OCI-LY7 (cell line): ENCODE measurements around the gene PFN1. TPM values are rescaled to one million over a fixed set of nuclear protein-coding genes. Genes with fewer than 3 reads are reported as not detected.

Source experiments
- BruUV-seq: library from RNA; stranded (reverse); fragments of 400-500 nt; replicated peaks from 2 replicates; lab custom pipeline; 2021; lab: Mats Ljungman, UMichigan
- CTCF ChIA-PET: fragments of 300-600 bp; sonication (Branson Sonifier 250); formaldehyde crosslinking; loops from one replicate; lab custom pipeline; 2022; ENCODE audit warnings: antibody characterized with exemption; ENCODE audit not compliant: unreplicated experiment; lab: Charles Lee
- POLR2A ChIA-PET: fragments of 300-600 bp; sonication (Branson Sonifier 250); formaldehyde crosslinking; loops from one replicate; lab custom pipeline; 2022; ENCODE audit warnings: antibody characterized with exemption; lab: Charles Lee
- DNase-seq: peaks from one replicate; pipeline ENCODE4 v3.0.0-alpha.2; 2015; ENCODE audit warnings: low spot score
- H2AFZ ChIP-seq: fragments of 200-600 bp; sonication (generic), shearing (Covaris generic); 2 replicates; pipeline ENCODE4 v1.6.1; 2014; ENCODE audit warnings: mild to moderate bottlenecking, antibody characterized with exemption, low read length, moderate library complexity
- H3K27ac ChIP-seq: fragments of 200-600 bp; sonication (generic); 2 replicates; pipeline ENCODE4 v1.5.1; 2014; ENCODE audit warnings: mixed run types, low read depth, mild to moderate bottlenecking, moderate library complexity, low read length, inconsistent platforms; ENCODE audit not compliant: poor library complexity, severe bottlenecking
- H3K36me3 ChIP-seq: fragments of 200-600 bp; sonication (generic); 2 replicates; pipeline ENCODE4 v1.6.1; 2014; ENCODE audit warnings: mild to moderate bottlenecking, antibody characterized with exemption, low read length, moderate library complexity, mixed read lengths; ENCODE audit not compliant: insufficient read depth
- H3K4me1 ChIP-seq: fragments of 200-600 bp; sonication (generic); 2 replicates; pipeline ENCODE4 v1.5.1; 2014; ENCODE audit warnings: mild to moderate bottlenecking, low read length; ENCODE audit not compliant: insufficient read depth, poor library complexity, severe bottlenecking
- H3K4me2 ChIP-seq: fragments of 200-600 bp; sonication (generic); 2 replicates; pipeline ENCODE4 v1.6.1; 2014; ENCODE audit warnings: mild to moderate bottlenecking, low read length
- H3K4me3 ChIP-seq: fragments of 200-600 bp; sonication (generic); 2 replicates; pipeline ENCODE4 v1.5.1; 2014; ENCODE audit warnings: mild to moderate bottlenecking, low read depth, low read length; ENCODE audit not compliant: poor library complexity, severe bottlenecking
- H3K79me2 ChIP-seq: fragments of 200-600 bp; sonication (generic); 2 replicates; pipeline ENCODE4 v1.6.1; 2016; ENCODE audit warnings: low read depth, mild to moderate bottlenecking, low read length, moderate library complexity, mixed read lengths; ENCODE audit not compliant: insufficient read depth
- H3K9me2 ChIP-seq: fragments of 200-600 bp; sonication (generic); 2 replicates; pipeline ENCODE4 v1.6.1; 2016; ENCODE audit warnings: mild to moderate bottlenecking, low read length, mixed read lengths; ENCODE audit not compliant: insufficient read depth
- H3K9me3 ChIP-seq: fragments of 200-600 bp; sonication (generic); 2 replicates; pipeline ENCODE4 v1.6.1; 2014; ENCODE audit warnings: mild to moderate bottlenecking, mixed run types, low read length, mixed read lengths
- H4K20me1 ChIP-seq: fragments of 200-600 bp; sonication (generic); 2 replicates; pipeline ENCODE4 v1.6.1; 2014; ENCODE audit warnings: mild to moderate bottlenecking, antibody characterized with exemption, low read length, moderate library complexity, mixed read lengths; ENCODE audit not compliant: insufficient read depth
- CTCF ChIP-seq: fragments of 200-600 bp; sonication (generic); conservative IDR thresholded peaks from 2 replicates; pipeline ENCODE4 v1.5.1; 2014; ENCODE audit warnings: mild to moderate bottlenecking, antibody characterized with exemption, low read length, moderate library complexity, mixed read lengths
- EZH2phosphoT487 ChIP-seq: fragments of 200-600 bp; sonication (generic); IDR thresholded peaks from 2 replicates; pipeline ENCODE4 v1.6.1; 2018; ENCODE audit warnings: low read depth, borderline replicate concordance, mild to moderate bottlenecking, mixed run types, antibody characterized with exemption, low read length, moderate library complexity, mixed read lengths
- intact Hi-C: fragments of 100-400 bp; cut with micrococcal nuclease; formaldehyde crosslinking; loops from one replicate; pipeline ENCODE4 v1.10.0; 2022; ENCODE audit not compliant: unreplicated experiment
- total RNA-seq, 2 experiments: library from RNA; depleted of rRNA in 1 of 2; stranded (reverse); fragments of >200 nt in 1 of 2; shearing (Covaris generic) in 1 of 2; gene quantifications; 2 replicates each; pipeline ENCODE4 v1.2.3, GENCODE V29; 2014 to 2022

The PFN1 gene
- total RNA-seq, 2 experiments from 2014 or later: 1,053 TPM

DNA sequence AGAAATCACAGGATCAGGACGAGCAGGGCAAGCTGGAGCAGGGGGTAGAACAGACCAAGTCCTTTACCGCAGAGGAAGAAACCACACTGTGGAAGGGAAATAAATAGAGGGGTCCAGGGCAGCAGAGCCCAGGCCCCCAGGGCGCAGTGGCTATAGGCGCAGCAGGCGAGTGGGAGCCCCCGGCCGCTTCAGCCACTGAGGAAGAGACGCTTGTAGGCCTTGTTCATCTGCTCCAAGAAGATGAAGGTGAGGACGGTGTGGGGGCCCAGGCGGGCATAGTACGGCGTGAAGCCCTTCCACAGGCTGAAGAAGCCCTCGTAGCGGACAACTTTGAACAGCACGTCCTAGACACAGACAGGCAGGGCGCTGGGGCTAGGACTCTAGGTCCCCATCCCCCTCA is 10.8 kb downstream of the PFN1 start:
- peaks cover 28% of the 10 kb centered on the region for H3K4me1 ChIP-seq

DNA sequence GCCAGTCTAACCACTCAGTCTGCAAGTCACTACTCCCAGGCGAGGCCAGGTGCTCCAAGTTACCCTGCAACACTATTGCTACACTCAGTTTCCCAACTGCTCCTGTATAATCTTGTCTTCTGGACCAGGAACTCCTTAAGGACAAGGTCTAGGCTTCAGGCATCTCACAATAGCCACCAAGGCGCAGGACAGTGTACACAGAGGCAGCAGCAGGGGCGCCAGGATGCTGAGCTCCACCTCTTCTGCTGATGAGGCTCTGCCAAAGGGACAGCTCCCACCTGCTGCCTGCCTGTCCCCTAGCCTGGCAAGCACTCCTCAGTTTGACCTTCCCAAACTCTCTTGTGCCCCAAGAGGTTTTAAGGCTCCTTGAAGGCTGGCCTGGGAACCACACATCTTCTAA is 11.9 kb downstream of the PFN1 start:
- BruUV-seq: no TSS peak
- Histone ChIP-seq H3K79me2 (peaks cover 25% of the 10 kb centered on the region), H3K36me3 (peaks cover 42% of the 10 kb centered on the region; the same call in 1 of the 2 replicates), H2AFZ (no peak overlapping the region), H3K4me2 (no peak overlapping the region), H3K4me3 (no peak overlapping the region), H4K20me1 (no peaks in the 10 kb centered on the region), H3K9me2 (no peaks in the 10 kb centered on the region), H3K27ac (no peak overlapping the region), H3K9me3 (no peaks in the 10 kb centered on the region), H3K4me1 (peaks cover 17% of the 10 kb centered on the region)
- TF ChIP-seq CTCF (no peak), EZH2phosphoT487 (no peak)
- intact Hi-C loops: no loop called here
- CTCF ChIA-PET: no interaction called here
- DNase-seq: no peak
- POLR2A ChIA-PET: no interaction called here

More for the DNA sequence above, 10.8 kb downstream of the PFN1 start:
- Histone ChIP-seq H3K4me3 (no peak overlapping the region), H3K79me2 (peaks cover 36% of the 10 kb centered on the region), H4K20me1 (no peaks in the 10 kb centered on the region), H3K27ac (no peak overlapping the region), H3K4me2 (no peak overlapping the region), H3K36me3 (peaks cover 53% of the 10 kb centered on the region), H2AFZ (no peak overlapping the region), H3K9me3 (no peaks in the 10 kb centered on the region), H3K9me2 (no peaks in the 10 kb centered on the region)
- ChIA-PET POLR2A (no interaction called here), CTCF (no interaction called here)
- intact Hi-C loops: no loop called here
- no peak for DNase-seq
- TSS peak; percentile 23 for BruUV-seq
- TF ChIP-seq CTCF: no peak
- no peak for TF ChIP-seq EZH2phosphoT487

GRCh38 chr17:4935650-4936049 is 12.7 kb downstream of the PFN1 start:
- peaks cover 17% of the 10 kb centered on the region for H3K79me2 ChIP-seq
- no TSS peak for BruUV-seq
- no peak for DNase-seq
- H3K4me1 ChIP-seq: peaks cover 14% of the 10 kb centered on the region
- TF ChIP-seq EZH2phosphoT487: no peak
- TF ChIP-seq CTCF: no peak
- no peaks in the 10 kb centered on the region for H4K20me1 ChIP-seq
- H3K27ac ChIP-seq: no peak overlapping the region
- intact Hi-C loops: no loop called here
- CTCF ChIA-PET: no interaction called here
- H3K4me3 ChIP-seq: no peak overlapping the region
- H3K9me3 ChIP-seq: no peaks in the 10 kb centered on the region
- H3K9me2 ChIP-seq: no peaks in the 10 kb centered on the region
- peaks cover 38% of the 10 kb centered on the region; the same call in 1 of the 2 replicates for H3K36me3 ChIP-seq
- no peak overlapping the region for H3K4me2 ChIP-seq
- no peak overlapping the region for H2AFZ ChIP-seq
- POLR2A ChIA-PET: no interaction called here
